Measurements from ENCODE around the gene SGMS2.

- TF ChIP-seq CTCF (IDR thresholded peaks at IDR 0.05; ENCODE audit: low read length), result no peak
- no peak for TF ChIP-seq EZH2 (optimal IDR thresholded peaks at IDR 0.05; ENCODE audit: low read depth, low read length)
- no peak for TF ChIP-seq EZH2phosphoT487 (IDR thresholded peaks at IDR 0.05; ENCODE audit: low read length)
Measured at GRCh38 chr4:107777890-107778289, 46.8 kb upstream of the SGMS2 start.
